ENCODE data around the gene ST3GAL2.
"Not testable (repeated sequence)": the region's sequence is repeated elsewhere in the genome, so short reads cannot be mapped to it uniquely, and the experiment has no call there.

Gene ST3GAL2

DNA sequence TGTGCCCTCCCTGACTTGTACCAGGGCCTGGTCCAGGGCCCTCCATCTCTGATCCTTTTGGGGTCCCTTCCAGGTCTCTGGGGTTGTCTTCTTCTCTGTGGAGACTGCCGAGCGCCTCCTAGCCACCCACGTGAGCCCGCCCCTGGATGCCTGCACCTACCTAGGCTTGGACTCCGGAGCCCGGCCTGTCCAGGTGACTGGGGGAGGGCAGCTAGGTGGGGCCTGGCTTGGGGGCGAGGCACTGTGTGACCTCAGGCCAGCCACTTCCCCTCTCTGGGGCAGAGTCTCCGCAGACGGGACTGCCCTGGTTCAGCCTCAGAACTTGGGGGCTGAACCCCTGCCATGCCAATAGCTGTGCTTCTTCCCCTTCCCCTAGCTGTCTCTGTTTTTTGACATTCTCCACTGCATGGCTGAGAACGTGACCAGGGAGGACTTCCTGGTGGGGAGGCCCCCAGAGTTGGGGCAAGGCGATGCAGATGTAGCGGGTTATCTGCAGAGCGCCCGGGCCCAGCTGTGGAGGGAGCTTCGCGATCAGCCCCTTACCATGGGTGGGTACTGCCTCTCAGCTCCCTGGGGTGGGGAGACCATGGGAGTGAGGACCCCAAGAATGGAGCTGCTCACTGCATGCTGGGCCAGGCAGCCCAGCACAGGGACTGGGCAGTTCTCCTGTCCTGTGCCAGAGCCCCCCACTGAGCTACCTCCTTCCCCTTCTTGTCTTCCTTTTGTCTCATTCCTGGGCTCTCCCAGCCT lies 30.1 kb upstream of the ST3GAL2 start:
- DNase-seq, result no peak
- in situ Hi-C loops (cut with MboI; ENCODE audit: low pct_unique_long_range_greater_than_20kb, low sequenced_read_pairs), result no loop called here

DNA sequence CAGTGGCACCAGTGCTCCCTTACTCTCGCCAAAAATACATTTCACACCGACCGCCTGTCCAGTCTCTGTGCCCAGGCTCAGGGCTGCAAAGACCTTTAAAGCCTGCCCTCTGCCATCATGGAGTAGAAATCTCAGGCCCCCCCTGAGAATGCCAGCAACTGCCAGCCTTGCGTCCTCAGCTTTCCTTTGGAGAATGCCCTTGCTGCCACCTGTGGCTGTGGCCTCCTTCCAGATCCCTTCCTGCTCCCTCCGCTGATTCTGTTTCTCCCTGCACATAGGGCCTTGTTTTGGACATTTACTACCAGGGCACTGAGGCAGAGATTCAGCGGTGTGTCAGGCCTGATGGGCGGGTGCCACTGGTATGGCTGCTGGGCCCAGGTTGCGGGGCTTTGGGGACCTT lies 28.7 kb upstream of the ST3GAL2 start:
- in situ Hi-C loops (cut with MboI; ENCODE audit: low pct_unique_long_range_greater_than_20kb, low sequenced_read_pairs), result no loop called here
- DNase-seq, result no peak

DNA sequence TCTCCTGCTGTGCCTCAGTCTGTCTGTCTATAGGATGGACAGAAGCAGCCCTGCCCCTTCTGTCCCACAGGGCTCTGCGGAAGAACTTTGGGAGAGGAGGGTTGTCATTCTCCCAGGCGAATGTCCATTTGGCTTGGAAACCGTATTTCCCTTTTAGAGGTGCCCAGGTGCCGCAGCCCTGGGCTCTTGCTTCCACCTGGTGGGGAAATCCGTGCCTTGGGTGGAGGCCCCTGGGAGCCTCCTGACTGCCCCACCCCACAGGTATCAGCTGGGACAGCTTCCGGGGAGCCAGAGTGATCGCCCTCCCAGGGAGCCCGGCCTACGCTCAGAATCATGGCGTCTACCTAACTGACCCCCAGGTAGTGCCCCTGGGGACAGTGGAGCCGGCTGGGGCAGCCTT lies 28.2 kb upstream of the ST3GAL2 start:
- in situ Hi-C loops (cut with MboI; ENCODE audit: low pct_unique_long_range_greater_than_20kb, low sequenced_read_pairs), result no loop called here
- no peak for DNase-seq

DNA sequence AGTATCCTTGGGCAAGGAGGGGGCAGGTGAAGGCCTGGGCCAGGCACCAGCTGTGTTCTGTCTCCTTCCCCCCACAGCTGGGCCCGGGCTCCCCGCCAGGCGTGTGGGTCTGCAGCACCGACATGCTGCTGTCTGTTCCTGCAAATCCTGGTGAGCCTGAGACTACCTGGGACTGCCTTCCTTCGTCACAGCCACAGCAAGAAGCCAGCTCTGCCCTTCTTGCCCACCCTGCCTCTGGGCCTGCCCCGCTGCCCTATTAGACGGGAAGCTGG lies 27.8 kb upstream of the ST3GAL2 start:
- in situ Hi-C loops (cut with MboI; ENCODE audit: low pct_unique_long_range_greater_than_20kb, low sequenced_read_pairs), result no loop called here
- no peak for DNase-seq

DNA sequence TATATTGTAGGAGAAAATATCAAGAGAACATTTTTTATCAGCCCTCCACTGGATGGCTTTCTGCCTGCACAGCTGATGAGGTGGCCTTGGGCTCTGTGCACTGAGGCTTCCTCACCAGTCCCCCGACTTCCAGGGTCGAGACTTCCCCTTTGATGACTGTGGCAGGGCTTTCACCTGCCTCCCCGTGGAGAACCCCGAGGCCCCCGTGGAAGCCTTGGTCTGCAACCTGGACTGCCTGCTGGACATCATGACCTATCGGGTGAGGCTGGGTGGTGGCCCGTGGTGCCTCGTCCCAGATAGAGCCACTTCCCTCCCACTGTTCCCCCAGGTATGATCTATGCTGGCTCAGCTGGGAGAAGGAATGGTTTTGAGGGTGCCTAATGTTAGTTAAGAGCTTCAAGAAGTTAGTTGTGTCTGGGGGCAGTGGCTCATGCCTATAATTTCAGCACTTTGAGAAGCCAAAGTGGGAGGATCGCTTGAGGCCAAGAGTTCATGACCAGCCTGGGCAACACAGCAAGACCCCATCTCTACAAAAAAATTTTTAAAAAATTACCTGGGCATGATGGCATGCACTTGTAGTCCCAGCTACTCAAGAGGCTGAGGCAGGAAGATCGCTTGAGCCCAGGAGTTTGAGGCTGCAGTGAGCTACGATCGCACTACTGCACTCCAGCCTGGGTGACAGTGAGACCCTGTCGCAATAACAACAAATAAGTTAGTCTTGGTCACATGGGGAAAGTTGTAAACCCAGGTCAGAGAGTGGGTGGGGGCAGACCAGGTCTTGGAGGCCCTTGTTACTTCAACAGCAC lies 27.3 kb upstream of the ST3GAL2 start:
- in situ Hi-C loops (cut with MboI; ENCODE audit: low pct_unique_long_range_greater_than_20kb, low sequenced_read_pairs), result no loop called here

DNA sequence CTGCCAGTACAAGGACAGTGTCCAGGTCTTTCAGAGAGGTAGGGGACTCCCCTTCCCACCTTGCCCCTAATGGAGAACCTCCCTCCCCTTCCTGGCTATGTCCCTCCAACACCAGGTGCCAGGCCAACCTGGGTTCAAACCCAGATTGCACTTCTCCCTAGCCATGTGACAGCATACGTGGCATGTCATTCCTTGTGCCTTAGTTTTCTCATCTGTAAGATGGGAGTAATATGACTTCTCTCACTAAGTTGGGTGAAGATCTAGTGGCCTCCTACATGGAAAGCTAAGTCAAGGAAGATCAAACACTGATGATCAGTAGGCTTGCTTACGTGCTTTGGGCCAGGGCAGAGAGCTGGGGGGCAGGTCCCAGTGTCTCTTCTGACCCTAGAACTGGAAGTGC lies 24.3 kb upstream of the ST3GAL2 start:
- in situ Hi-C loops (cut with MboI; ENCODE audit: low pct_unique_long_range_greater_than_20kb, low sequenced_read_pairs), result no loop called here
- no peak for DNase-seq

More for the DNA sequence above, 27.3 kb upstream of the ST3GAL2 start:
- no peak for DNase-seq

DNA sequence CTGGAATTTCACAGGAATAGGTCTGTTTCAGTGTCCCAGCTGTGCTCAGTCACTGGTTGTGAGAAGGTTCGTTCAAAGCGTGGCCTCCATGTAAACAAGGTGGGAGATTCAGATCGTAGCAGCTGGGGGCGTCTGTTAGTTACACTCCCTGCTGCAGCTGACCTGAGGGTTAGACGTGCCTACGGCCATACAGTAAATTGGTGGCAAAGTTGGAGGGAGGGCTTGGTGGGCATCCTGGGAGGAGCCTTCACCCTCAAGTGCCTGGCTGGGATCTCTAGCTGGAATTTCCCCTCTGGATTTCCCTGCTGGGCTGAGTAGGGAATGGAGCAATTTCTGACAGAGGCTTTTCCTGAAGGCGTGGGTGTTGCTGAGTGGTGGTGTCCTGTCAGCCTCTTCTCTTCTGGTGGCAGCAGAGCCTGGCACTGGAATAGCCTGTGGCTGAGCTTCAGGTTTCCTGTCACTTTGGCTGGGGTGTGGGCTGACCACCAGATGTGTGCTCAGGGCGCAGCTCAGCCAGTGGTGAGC lies 21.9 kb upstream of the ST3GAL2 start:
- DNase-seq, result no peak
- in situ Hi-C loops (cut with MboI; ENCODE audit: low pct_unique_long_range_greater_than_20kb, low sequenced_read_pairs), result no loop called here

DNA sequence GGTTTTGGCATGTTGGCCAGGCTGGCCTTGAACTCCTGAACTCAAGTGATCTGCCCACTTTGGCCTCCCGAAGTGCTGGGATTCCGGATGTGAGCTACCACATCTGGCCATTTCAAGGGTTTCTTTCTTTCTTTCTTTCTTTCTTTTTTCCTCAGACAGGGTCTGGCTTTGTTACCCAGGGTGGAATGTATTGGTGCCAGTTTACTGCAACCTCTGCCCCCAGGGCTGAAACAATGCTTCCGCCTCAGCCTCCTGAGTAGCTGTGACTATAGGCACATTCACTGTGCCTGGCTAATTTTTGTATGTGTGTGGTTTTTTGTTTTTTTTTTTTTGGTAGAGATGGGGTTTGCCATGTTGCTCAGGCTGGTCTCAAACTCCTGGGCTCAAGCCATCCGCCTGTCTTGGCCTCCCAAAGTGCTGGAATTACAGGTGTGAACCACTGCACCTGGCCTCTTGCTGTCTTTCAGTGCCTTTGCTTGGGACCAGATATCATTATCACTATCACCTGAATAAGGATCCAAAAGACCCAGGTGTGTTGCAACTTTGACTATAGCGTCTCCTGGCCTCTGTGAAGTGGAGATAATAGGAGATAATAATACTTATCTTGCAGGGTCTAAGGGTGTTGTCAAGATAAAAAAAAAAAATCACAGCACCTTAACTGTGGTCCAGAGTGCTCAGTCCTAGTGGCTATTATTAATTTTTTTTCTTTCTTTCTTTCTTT lies 18.7 kb upstream of the ST3GAL2 start:
- DNase-seq, result no peak
- in situ Hi-C loops (cut with MboI; ENCODE audit: low pct_unique_long_range_greater_than_20kb, low sequenced_read_pairs), result no loop called here

DNA sequence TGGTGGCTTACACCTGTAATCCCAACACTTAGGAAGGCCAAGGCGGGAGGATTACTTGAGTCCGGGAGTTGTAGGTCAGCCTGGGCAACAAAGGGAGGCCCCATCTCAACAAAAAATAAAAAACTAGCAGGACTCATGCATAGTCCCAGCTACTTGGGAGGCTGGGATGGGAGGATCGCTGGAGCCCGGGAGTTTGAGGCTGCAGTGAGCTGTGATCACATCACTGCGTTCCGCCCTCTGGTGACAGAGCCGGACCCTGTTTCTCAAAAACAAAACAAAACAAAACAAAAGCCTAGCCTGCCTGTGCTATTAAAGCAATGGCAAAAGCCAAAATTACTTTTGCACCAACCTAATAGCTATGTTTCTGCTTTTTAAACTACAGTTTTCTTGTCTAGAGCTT lies 17.0 kb upstream of the ST3GAL2 start:
- in situ Hi-C loops (cut with MboI; ENCODE audit: low pct_unique_long_range_greater_than_20kb, low sequenced_read_pairs), result no loop called here

DNA sequence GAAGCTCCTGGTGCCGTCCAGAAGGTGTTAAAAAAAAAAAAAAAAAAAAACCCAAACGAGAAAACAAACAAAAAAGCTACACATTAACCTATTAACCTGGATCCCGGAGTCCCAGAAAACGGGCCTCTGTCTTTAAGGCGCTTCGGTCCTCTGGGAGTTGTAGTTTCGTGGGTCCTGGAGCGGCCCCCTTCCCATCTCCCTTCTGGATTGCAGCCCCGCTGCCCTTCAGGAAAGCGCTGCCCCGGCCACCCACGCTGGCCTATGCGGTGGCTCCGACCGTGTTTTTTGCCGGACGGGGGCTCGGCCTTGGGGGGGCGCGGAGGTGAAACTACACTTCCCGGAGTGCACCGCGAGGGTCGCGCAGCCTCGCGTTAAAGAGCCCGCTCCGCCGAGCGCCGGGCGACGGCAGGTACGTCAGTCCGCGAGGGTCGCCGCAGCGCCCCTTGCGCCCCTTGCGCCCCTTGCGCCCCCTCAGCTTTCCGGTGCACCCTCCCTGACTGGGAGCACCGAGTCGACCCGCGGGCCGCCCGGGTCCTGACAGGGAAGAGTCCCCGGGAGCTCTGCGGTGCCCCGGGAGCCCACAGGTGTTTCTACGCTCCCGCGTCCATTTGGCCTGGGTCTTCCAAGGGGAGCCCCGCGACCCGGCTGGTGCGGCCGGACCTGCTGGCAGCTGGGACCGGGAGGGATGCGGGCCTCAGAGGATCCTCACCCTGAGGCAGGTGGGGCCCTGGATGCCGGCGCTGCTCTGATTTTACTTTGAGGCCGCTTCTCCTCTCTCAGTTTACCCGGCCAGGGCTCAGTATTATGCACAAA lies 15.5 kb upstream of the ST3GAL2 start, which contains the start of gene FCSK:
Gene FCSK, plus strand, starts transcription at position 374 of the 813 bp plus-strand sequence. CDS start 8,596 bp downstream, outside the sequence.
- DNase-seq, result peak; percentile 87
- in situ Hi-C loops (cut with MboI; ENCODE audit: low pct_unique_long_range_greater_than_20kb, low sequenced_read_pairs), result no loop called here

More for the DNA sequence above, 17.0 kb upstream of the ST3GAL2 start:
- DNase-seq, result no peak

DNA sequence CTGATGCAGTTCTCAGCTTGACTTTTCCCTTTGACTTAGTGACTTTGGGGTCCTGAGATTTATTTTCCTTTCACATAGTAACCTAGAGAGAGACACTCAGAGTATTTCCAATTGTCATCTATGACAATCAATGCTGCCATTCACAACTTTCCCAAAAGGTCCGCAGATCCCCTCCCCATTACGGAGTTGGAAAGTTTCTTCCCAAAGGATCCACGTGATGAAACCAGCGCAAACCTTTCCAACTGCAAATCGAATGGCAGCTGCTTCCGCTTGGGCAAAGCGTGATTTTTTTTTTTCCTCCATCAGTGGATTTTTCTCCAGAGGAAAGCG lies 15.0 kb upstream of the ST3GAL2 start:
- in situ Hi-C loops (cut with MboI; ENCODE audit: low pct_unique_long_range_greater_than_20kb, low sequenced_read_pairs), result no loop called here
- no peak for DNase-seq

DNA sequence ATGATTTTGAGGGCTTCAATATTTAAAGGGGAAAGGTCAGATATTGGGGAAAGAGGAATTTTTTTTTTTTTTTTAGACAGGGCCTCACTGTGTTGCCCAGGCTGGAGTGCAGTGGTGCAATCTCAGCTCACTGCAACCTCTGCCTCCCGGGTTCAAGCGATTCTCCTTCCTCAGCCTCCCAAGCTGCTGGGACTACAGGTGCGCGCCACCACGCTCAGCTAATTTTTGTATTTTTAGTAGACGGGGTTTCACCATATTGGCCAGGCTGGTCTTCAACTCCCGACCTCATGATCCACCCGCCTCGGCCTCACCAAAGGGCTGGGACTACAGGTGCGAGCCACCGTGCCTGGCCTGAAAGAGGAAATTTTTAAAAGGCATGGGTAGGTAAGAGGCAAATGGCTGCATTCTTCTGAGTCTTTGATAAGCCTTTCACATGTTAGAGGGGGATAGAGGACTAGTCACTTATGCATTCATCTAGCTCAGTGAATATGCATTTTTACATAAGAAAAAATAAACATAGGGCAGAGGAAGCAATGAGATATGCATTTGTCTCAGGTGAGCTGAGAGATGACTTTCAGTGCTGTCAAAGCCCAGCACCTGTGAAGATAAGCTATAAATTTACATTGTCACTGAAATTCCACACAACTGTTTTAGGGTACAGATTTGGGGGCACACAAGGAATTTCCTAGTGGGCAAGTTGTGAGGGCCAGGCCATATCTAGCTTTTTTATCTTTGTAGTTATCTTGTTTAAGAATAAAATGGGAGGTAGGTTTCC lies 14.4 kb upstream of the ST3GAL2 start:
- in situ Hi-C loops (cut with MboI; ENCODE audit: low pct_unique_long_range_greater_than_20kb, low sequenced_read_pairs), result no loop called here

DNA sequence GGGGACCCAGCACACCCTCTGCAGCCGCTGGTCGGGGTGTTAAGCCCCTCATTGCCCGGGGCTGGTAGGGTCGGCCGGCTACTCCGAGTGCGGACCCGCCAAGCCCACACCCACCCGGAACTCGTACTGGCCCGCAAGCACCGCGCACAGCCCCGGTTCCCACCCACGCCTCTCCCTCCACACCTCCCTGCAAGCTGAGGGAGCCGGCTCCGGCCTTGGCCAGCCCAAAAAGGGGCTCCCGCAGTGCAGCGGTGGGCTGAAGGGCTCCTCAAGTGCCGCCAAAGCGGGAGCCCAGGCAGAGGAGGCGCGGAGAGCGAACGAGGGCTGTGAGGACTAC lies 12.1 kb upstream of the ST3GAL2 start:
- in situ Hi-C loops (cut with MboI; ENCODE audit: low pct_unique_long_range_greater_than_20kb, low sequenced_read_pairs); DNase-seq: not testable (repeated sequence)

More for the DNA sequence above, 14.4 kb upstream of the ST3GAL2 start:
- no peak for DNase-seq

DNA sequence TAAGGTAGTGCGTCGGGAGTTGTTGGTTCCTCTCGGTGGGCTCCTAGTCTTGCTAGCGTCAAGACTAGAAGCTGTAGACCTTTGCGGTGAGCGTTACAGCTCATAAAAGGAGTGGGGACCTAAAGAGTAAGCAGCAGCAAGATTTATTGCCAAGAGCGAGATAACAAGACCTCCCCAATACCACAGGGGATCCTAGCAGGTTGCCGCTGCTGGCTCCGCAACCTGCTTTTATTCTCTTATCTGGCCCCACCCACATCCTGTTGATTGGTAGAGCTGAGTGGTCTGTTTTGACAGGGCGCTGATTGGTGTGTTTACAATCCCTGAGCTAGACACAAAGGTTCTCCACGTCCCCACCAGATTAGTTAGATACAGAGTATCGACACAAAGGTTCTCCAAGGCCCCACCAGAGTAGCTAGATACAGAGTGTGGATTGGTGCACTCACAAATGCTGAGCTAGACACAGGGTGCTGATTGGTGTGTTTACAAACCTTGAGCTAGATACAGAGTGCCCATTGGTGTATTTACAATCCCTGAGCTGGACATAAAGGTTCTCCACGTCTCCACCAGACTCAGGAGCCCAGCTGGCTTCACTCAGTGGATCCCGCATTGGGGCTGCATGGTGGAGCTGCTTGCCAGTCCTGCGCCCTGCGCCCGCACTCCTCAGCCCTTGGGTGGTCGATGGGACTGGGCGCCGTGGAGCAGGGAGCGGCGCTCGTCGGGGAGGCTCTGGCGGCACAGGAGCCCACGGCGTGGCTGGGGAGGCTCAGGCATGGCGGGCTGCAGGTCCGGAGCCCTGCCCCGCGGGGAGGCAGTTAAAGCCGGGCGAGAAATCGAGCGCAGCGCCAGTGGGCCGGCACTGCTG lies 11.5 kb upstream of the ST3GAL2 start:
- in situ Hi-C loops (cut with MboI; ENCODE audit: low pct_unique_long_range_greater_than_20kb, low sequenced_read_pairs); DNase-seq: not testable (repeated sequence)

DNA sequence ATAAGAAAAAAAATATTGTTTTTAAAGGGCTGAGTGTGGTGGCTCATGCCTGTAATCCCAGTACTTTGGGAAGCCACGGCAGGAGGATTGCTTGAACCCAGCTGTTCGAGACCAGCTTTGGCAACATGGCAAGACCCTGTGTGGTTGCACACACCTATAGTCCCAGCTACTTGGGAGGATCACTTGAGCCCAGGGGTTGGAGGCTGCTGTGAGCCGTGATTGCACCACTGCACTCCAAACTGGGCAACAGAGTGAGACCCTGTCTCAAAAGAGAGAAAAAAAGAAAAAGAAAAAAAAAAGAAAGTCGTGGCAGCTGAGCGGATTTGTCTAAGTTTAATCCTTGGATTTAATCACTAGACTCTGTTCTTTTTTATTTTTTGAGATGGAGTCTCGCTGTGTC lies 9.2 kb upstream of the ST3GAL2 start:
- DNase-seq, result no peak
- in situ Hi-C loops (cut with MboI; ENCODE audit: low pct_unique_long_range_greater_than_20kb, low sequenced_read_pairs), result no loop called here

DNA sequence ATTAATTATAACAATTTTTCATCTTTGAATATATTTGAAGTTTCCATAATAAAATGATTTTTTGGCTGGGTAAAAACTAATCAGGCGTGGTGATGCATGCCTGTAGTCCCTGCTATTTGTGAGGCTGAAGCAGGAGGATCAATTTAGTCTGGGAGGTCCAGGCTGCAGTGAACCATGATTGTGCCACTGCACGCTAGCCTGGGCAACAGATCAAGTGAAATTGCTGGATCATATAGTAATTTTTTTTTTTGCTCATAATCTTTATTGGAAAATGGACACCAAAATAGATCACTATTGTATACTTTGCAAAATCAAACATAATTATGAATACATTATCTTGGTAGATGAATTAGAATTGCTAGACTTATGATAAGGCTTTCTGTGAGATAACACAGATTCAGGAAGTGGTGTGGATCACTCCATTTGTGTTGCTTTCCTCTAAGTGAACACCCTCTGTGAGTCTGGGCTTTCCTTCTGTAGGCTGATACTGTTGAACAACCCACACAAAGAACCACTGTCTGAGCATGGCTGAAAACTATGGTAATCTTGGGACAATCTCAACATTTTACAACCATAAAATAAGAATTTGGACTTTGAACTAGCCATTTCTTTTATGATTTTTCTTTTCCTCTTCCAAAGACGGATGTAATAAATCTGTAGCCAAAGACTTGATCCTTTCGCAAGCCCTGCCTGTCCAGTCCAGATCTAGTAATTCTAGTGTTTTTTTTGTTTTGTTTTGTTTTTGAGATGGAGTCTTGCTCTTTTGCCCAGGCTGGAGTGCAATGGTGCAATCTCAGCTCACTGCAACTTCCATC lies 5.6 kb upstream of the ST3GAL2 start:
- in situ Hi-C loops (cut with MboI; ENCODE audit: low pct_unique_long_range_greater_than_20kb, low sequenced_read_pairs), result no loop called here
- DNase-seq, result no peak

DNA sequence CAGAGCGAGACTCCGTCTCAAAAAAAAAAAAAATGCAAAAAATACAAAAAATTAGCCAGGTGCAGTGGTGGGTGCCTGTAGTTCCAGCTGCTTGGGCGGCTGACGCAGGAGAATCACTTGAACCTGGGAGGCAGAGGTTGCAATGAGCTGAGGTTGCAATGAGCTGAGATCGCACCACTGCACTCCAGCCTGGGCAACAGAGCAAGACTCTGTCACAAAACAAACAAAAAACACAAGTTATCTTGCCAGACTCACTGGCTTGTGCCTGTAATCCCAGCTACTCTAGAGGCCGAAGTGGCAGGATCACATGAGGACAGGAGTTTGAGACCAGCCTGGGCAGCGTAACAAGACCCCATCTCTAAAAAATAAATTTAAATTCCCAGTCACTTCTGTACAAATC lies 3.4 kb upstream of the ST3GAL2 start:
- no peak for DNase-seq
- in situ Hi-C loops (cut with MboI; ENCODE audit: low pct_unique_long_range_greater_than_20kb, low sequenced_read_pairs), result no loop called here
